Esophagus muscularis mucosa (tissue), 3 donors: ENCODE data around the gene SYAP1.
A peak's percentile ranks its signal among the peaks of the same experiment; 100 is the strongest.

Experiments used
- CTCF ChIP-seq, 3 experiments: fragments of 200-600 bp in 2 of 3; fragments of 450-650 bp in 1 of 3; sonication (generic) in 2 of 3; IDR thresholded peaks; one replicate each; pipeline ENCODE4 v1.5.1; 2017 to 2019; ENCODE audit warnings: antibody characterized with exemption in 3 of 3, mild to moderate bottlenecking in 2 of 3, moderate library complexity in 1 of 3
- POLR2A ChIP-seq: fragments of 450-650 bp; IDR thresholded peaks from one replicate; pipeline ENCODE4 v1.6.1; 2017; ENCODE audit warnings: antibody characterized with exemption, moderate library complexity, mild to moderate bottlenecking, low read depth
- POLR2AphosphoS5 ChIP-seq, 2 donors: sonication (generic); formaldehyde crosslinking; IDR thresholded peaks; one replicate each; pipeline ENCODE4 v1.6.1; 2017; ENCODE audit warnings: antibody characterized with exemption in 2 of 2

GRCh38 chrX:16807976-16808542 is 88.6 kb downstream of the SYAP1 start:
- TF ChIP-seq CTCF (IDR thresholded peaks at IDR 0.05) (no peak), POLR2A (no peak), POLR2AphosphoS5 (IDR thresholded peaks at IDR 0.05) (peak in 1 of 2 donors; percentile 28)
